WTC11 (cell line): Measurements from ENCODE around the gene LRMDA. TPM values are rescaled to one million over a fixed set of nuclear protein-coding genes. Genes with fewer than 3 reads are reported as not detected.

ENCODE experiments used
- ATAC-seq: fragments of 200-7000 bp; cut with Tn5 transposase; 2 replicates; pipeline ENCODE4 v1.10.0; 2021; ENCODE audit warnings: mild to moderate bottlenecking, moderate library complexity
- CTCF ChIA-PET: fragments of 300-600 bp; sonication (Branson Sonifier 250); formaldehyde crosslinking; loops from one replicate; lab custom pipeline; 2021; ENCODE audit warnings: antibody characterized with exemption; lab: Charles Lee
- POLR2A ChIA-PET: fragments of 350-600 bp; sonication (Branson Sonifier 250); formaldehyde crosslinking; loops from one replicate; lab custom pipeline; 2021; ENCODE audit warnings: antibody characterized with exemption; lab: Charles Lee
- DNase-seq: peaks from one replicate; pipeline ENCODE4 v3.0.0; 2021; ENCODE audit warnings: low spot score
- H3K27ac Mint-ChIP-seq: 2 replicates; pipeline ENCODE4 v1.8.0; 2021; ENCODE audit warnings: mixed read lengths
- H3K27me3 Mint-ChIP-seq: 2 replicates; pipeline ENCODE4 v1.8.0; 2021; ENCODE audit warnings: low read depth, mild to moderate bottlenecking, moderate library complexity, mixed read lengths
- H3K36me3 Mint-ChIP-seq: 2 replicates; pipeline ENCODE4 v1.8.0; 2021; ENCODE audit warnings: mixed read lengths
- H3K4me1 Mint-ChIP-seq: 2 replicates; pipeline ENCODE4 v1.8.0; 2022; ENCODE audit warnings: mixed read lengths
- H3K4me3 Mint-ChIP-seq: 2 replicates; pipeline ENCODE4 v1.8.0; 2021; ENCODE audit warnings: mild to moderate bottlenecking, moderate library complexity, mixed read lengths
- H3K9me3 Mint-ChIP-seq: 2 replicates; pipeline ENCODE4 v1.8.0; 2021; ENCODE audit warnings: mixed read lengths
- FOXK1 ChIP-seq: sonication (generic); formaldehyde crosslinking; IDR thresholded peaks from 2 replicates; pipeline ENCODE4 v1.8.0; 2022; ENCODE audit warnings: mild to moderate bottlenecking, moderate library complexity, missing genetic modification reagents
- GRHL2 ChIP-seq: fragments of 250-450 bp; sonication (Bioruptor Pico); IDR thresholded peaks from 2 replicates; pipeline ENCODE4 v1.8.0; 2022; ENCODE audit warnings: mild to moderate bottlenecking, moderate library complexity; ENCODE audit not compliant: insufficient replicate concordance, severe bottlenecking
- GTF2I ChIP-seq: fragments of 250-450 bp; sonication (Bioruptor Pico); conservative IDR thresholded peaks from 2 replicates; pipeline ENCODE4 v1.4.0; 2021; ENCODE audit warnings: mild to moderate bottlenecking
- MYBL2 ChIP-seq: sonication (generic); formaldehyde crosslinking; IDR thresholded peaks from 2 replicates; pipeline ENCODE4 v1.8.1; 2023; ENCODE audit warnings: mild to moderate bottlenecking, moderate library complexity, missing genetic modification reagents
- NFATC4 ChIP-seq: fragments of 250-450 bp; sonication (Bioruptor Pico); IDR thresholded peaks from 2 replicates; pipeline ENCODE4 v1.9.0; 2021; ENCODE audit warnings: mild to moderate bottlenecking
- RELA ChIP-seq: sonication (generic); formaldehyde crosslinking; IDR thresholded peaks from 2 replicates; pipeline ENCODE4 v1.8.1; 2022; ENCODE audit warnings: missing genetic modification reagents, mild to moderate bottlenecking, borderline replicate concordance
- SP1 ChIP-seq: sonication (generic); formaldehyde crosslinking; conservative IDR thresholded peaks from 2 replicates; pipeline ENCODE4 v1.8.1; 2022; ENCODE audit warnings: missing genetic modification reagents
- TEAD4 ChIP-seq: sonication (generic); formaldehyde crosslinking; IDR thresholded peaks from 2 replicates; pipeline ENCODE4 v1.8.0; 2022; ENCODE audit warnings: mild to moderate bottlenecking, missing genetic modification reagents
- USF1 ChIP-seq: sonication (generic); formaldehyde crosslinking; IDR thresholded peaks from 2 replicates; pipeline ENCODE4 v1.8.0; 2022; ENCODE audit warnings: mild to moderate bottlenecking, missing genetic modification reagents
- ZNF138 ChIP-seq: sonication (generic); formaldehyde crosslinking; conservative IDR thresholded peaks from 2 replicates; pipeline ENCODE4 v1.8.1; 2022; ENCODE audit warnings: mild to moderate bottlenecking, moderate library complexity, missing genetic modification reagents
- ZNF416 ChIP-seq: fragments of 250-450 bp; sonication (Bioruptor Pico); IDR thresholded peaks from 2 replicates; pipeline ENCODE4 v1.9.0; 2021; ENCODE audit warnings: mild to moderate bottlenecking, inconsistent platforms
- total RNA-seq: library from RNA; stranded (reverse); gene quantifications from 3 replicates; pipeline ENCODE4 v1.2.3, GENCODE V29; 2021
- TF ChIP-seq, protein P1 (sequence below): fragments of 250-450 bp; sonication (Bioruptor Pico); conservative IDR thresholded peaks from 2 replicates; pipeline ENCODE4 v1.9.0; 2021; ENCODE audit warnings: mild to moderate bottlenecking
- TF ChIP-seq, protein P2 (sequence below): sonication (generic); formaldehyde crosslinking; conservative IDR thresholded peaks from 2 replicates; pipeline ENCODE4 v1.8.1; 2023; ENCODE audit warnings: mild to moderate bottlenecking, low read depth, missing genetic modification reagents, moderate library complexity
- TF ChIP-seq, protein P3 (sequence below): sonication (generic); formaldehyde crosslinking; IDR thresholded peaks from 2 replicates; pipeline ENCODE4 v1.8.1; 2022; ENCODE audit warnings: missing genetic modification reagents, borderline replicate concordance
- TF ChIP-seq, protein P4 (sequence below): fragments of 250-450 bp; sonication (Bioruptor Pico); IDR thresholded peaks from 2 replicates; pipeline ENCODE4 v1.9.0; 2021; ENCODE audit warnings: mild to moderate bottlenecking
- TF ChIP-seq, protein P5 (sequence below): fragments of 250-450 bp; sonication (Bioruptor Pico); IDR thresholded peaks from 2 replicates; pipeline ENCODE4 v1.9.0; 2021; ENCODE audit warnings: mild to moderate bottlenecking

Gene LRMDA
- total RNA-seq, 1 experiment from 2014 or later, result 0.92 TPM

DNA sequence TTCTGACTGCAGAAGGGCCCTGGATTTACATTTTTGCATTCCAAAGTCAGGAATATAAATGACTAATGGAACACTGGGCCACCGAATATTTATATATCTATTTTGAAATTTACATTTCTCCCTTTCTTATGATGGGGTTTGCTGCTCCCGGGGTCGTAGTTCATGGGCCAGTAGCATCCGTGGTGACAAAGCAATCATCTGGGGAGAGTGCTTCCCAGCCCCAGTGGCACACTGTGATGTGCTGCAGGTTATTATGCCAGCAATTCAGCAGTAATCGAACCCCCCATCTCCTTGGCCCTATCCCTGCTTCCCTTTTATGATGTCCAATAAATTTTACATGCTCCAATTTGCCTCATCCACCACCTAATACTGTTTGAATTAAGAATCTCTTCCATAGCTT, 837.5 kb downstream of the LRMDA start:
- Mint-ChIP-seq H3K9me3 (peaks cover 14% of the 10 kb centered on the region), H3K27me3 (no peaks in the 10 kb centered on the region), H3K27ac (no peak overlapping the region), H3K4me1 (peaks cover 34% of the 10 kb centered on the region), H3K36me3 (peaks cover under 1% of the 10 kb centered on the region; the same call in 1 of the 2 replicates), H3K4me3 (no peak overlapping the region)
- TF ChIP-seq, protein P1, sequence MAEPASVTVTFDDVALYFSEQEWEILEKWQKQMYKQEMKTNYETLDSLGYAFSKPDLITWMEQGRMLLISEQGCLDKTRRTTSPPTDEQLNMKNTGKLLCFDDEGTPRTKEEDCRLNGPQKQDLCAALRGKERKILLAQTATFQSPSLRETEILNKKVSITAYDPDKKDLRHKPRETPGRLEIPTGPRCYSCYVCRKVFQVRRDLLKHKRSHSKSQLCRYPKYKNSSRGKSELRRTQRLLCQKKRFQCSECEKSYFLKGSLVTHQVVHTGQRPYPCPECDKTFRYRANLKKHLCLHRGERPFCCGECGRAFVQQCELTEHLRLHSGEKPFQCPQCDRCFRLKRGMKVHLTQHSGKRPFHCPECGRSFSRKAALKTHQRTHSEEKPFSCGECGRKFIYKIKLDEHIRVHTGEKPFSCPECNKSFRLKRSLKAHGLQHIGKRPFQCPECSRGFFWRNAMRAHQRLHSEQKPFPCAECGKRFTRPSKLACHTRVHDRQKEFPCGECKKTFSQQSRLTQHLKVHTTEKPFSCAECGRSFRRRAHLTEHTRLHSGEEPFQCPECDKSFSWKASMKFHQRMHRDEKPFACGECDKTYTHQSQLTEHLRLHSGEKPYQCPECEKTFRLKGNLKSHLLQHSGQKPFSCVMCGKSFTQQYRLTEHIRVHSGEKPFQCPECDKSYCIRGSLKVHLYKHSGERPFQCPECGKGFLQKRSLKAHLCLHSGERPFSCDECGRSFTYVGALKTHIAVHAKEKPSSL, result no peak
- TF ChIP-seq USF1 (CRISPR knock-in tag), result no peak
- no peak for TF ChIP-seq FOXK1 (CRISPR knock-in tag)
- TF ChIP-seq SP1, result no peak
- TF ChIP-seq GTF2I (CRISPR knock-in tag), result no peak
- no peak for TF ChIP-seq NFATC4 (CRISPR knock-in tag)
- TF ChIP-seq TEAD4 (CRISPR knock-in tag), result no peak
- no peak for TF ChIP-seq ZNF416 (CRISPR knock-in tag)
- TF ChIP-seq, protein P2, sequence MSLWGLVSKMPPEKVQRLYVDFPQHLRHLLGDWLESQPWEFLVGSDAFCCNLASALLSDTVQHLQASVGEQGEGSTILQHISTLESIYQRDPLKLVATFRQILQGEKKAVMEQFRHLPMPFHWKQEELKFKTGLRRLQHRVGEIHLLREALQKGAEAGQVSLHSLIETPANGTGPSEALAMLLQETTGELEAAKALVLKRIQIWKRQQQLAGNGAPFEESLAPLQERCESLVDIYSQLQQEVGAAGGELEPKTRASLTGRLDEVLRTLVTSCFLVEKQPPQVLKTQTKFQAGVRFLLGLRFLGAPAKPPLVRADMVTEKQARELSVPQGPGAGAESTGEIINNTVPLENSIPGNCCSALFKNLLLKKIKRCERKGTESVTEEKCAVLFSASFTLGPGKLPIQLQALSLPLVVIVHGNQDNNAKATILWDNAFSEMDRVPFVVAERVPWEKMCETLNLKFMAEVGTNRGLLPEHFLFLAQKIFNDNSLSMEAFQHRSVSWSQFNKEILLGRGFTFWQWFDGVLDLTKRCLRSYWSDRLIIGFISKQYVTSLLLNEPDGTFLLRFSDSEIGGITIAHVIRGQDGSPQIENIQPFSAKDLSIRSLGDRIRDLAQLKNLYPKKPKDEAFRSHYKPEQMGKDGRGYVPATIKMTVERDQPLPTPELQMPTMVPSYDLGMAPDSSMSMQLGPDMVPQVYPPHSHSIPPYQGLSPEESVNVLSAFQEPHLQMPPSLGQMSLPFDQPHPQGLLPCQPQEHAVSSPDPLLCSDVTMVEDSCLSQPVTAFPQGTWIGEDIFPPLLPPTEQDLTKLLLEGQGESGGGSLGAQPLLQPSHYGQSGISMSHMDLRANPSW (CRISPR knock-in tag), result no peak
- TF ChIP-seq, protein P3, sequence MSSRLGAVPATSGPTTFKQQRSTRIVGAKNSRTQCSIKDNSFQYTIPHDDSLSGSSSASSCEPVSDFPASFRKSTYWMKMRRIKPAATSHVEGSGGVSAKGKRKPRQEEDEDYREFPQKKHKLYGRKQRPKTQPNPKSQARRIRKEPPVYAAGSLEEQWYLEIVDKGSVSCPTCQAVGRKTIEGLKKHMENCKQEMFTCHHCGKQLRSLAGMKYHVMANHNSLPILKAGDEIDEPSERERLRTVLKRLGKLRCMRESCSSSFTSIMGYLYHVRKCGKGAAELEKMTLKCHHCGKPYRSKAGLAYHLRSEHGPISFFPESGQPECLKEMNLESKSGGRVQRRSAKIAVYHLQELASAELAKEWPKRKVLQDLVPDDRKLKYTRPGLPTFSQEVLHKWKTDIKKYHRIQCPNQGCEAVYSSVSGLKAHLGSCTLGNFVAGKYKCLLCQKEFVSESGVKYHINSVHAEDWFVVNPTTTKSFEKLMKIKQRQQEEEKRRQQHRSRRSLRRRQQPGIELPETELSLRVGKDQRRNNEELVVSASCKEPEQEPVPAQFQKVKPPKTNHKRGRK (CRISPR knock-in tag), result no peak
- TF ChIP-seq ZNF138 (CRISPR knock-in tag), result no peak
- TF ChIP-seq, protein P4, sequence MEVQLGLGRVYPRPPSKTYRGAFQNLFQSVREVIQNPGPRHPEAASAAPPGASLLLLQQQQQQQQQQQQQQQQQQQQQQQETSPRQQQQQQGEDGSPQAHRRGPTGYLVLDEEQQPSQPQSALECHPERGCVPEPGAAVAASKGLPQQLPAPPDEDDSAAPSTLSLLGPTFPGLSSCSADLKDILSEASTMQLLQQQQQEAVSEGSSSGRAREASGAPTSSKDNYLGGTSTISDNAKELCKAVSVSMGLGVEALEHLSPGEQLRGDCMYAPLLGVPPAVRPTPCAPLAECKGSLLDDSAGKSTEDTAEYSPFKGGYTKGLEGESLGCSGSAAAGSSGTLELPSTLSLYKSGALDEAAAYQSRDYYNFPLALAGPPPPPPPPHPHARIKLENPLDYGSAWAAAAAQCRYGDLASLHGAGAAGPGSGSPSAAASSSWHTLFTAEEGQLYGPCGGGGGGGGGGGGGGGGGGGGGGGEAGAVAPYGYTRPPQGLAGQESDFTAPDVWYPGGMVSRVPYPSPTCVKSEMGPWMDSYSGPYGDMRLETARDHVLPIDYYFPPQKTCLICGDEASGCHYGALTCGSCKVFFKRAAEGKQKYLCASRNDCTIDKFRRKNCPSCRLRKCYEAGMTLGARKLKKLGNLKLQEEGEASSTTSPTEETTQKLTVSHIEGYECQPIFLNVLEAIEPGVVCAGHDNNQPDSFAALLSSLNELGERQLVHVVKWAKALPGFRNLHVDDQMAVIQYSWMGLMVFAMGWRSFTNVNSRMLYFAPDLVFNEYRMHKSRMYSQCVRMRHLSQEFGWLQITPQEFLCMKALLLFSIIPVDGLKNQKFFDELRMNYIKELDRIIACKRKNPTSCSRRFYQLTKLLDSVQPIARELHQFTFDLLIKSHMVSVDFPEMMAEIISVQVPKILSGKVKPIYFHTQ, result no peak
- TF ChIP-seq, protein P5, sequence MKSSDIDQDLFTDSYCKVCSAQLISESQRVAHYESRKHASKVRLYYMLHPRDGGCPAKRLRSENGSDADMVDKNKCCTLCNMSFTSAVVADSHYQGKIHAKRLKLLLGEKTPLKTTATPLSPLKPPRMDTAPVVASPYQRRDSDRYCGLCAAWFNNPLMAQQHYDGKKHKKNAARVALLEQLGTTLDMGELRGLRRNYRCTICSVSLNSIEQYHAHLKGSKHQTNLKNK (CRISPR knock-in tag), result no peak
- TF ChIP-seq GRHL2 (CRISPR knock-in tag), result no peak
- TF ChIP-seq RELA (CRISPR knock-in tag), result no peak
- TF ChIP-seq MYBL2 (CRISPR knock-in tag), result no peak
- DNase-seq, result no peak
- ATAC-seq, result no peak
- ChIA-PET POLR2A (no interaction called here), CTCF (no interaction called here)
